HG03432 (cell line): ENCODE results near the gene TANGO6.

Experiments used
- ATAC-seq: cut with Tn5 transposase; IDR thresholded peaks from one replicate; pipeline ENCODE4 v1.9.1; 2021; ENCODE audit warnings: mild to moderate bottlenecking, moderate library complexity; ENCODE audit not compliant: unreplicated experiment

Gene TANGO6

GRCh38 chr16:68860978-68861892 lies 17.9 kb downstream of the TANGO6 start:
- no peak for ATAC-seq

- ATAC-seq = no peak
These were observed 23.6 kb downstream of the TANGO6 start for GRCh38 chr16:68866933-68867332.

GRCh38 chr16:68869492-68870088 lies 26.3 kb downstream of the TANGO6 start:
- no peak for ATAC-seq

- no peak for ATAC-seq
These were observed 30.5 kb downstream of the TANGO6 start for GRCh38 chr16:68873635-68874471.

- ATAC-seq = no peak
These were observed 32.5 kb downstream of the TANGO6 start for GRCh38 chr16:68875871-68876270.

- no peak for ATAC-seq
These were observed 40.4 kb downstream of the TANGO6 start for GRCh38 chr16:68883685-68884084.

GRCh38 chr16:68884401-68884800 lies 41.1 kb downstream of the TANGO6 start:
- no peak for ATAC-seq

GRCh38 chr16:68884861-68885720 lies 41.8 kb downstream of the TANGO6 start:
- no peak for ATAC-seq

GRCh38 chr16:68887107-68887506 lies 43.8 kb downstream of the TANGO6 start:
- ATAC-seq = no peak

- ATAC-seq = no peak
These were observed 46.3 kb downstream of the TANGO6 start for GRCh38 chr16:68889508-68890150.

GRCh38 chr16:68892214-68892613 lies 48.9 kb downstream of the TANGO6 start:
- ATAC-seq = no peak

- no peak for ATAC-seq
These were observed 49.6 kb downstream of the TANGO6 start for GRCh38 chr16:68892898-68893297.

GRCh38 chr16:68893710-68894705 lies 50.7 kb downstream of the TANGO6 start:
- ATAC-seq = no peak

GRCh38 chr16:68894714-68895113 lies 51.4 kb downstream of the TANGO6 start:
- no peak for ATAC-seq

GRCh38 chr16:68898026-68898425 lies 54.7 kb downstream of the TANGO6 start:
- ATAC-seq = no peak

- no peak for ATAC-seq
These were observed 56.7 kb downstream of the TANGO6 start for GRCh38 chr16:68900009-68900408.

- no peak for ATAC-seq
These were observed 59.0 kb downstream of the TANGO6 start for GRCh38 chr16:68902003-68902968.

- no peak for ATAC-seq
These were observed 59.6 kb downstream of the TANGO6 start for GRCh38 chr16:68902969-68903345.
